Measurements from ENCODE around the gene RNF123.
"Not testable (repeated sequence)": the region's sequence is repeated elsewhere in the genome, so short reads cannot be mapped to it uniquely, and the experiment has no call there.

The RNF123 gene

DNA sequence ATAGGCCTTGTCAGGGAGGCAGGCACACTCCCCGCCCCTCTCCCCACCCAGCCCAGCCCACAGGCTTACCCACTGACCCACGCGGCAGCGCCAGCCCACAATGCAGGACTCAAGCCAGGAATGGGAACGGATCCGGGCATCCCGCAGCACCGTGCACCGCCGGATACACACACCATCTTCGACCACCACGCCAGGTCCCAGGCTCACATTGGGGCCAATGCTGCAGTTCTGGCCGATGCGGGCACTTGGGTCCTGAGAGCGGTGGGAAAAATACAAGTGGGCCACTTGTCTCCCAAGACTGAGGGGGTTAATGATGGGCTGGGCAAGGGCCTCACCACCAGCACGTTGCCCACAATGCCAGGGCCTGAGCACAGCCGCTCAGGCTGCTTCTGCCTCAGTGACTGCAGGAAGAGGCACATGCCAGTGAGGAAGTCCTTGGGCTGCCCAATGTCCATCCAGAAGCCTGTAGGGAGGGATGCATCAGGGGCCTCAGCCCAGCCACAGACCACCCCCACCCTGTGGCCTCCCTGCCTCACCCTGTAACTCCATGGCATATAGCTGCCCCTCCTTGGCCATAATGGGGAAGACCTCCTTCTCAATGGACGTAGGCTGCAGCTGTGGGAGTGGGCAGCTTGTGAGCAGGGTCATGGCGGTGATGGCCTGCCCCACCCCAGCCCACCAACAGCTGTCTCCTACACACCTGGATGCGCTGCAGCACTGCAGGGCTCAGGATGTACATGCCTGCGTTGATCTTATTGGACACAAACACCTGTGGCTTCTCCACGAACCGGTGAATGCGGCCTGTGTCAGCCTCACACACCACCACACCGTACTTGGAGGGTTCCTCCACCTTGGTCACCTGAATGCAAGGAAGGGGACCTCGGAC, 32.8 kb downstream of the RNF123 start:
- DNase-seq = no peak

DNA sequence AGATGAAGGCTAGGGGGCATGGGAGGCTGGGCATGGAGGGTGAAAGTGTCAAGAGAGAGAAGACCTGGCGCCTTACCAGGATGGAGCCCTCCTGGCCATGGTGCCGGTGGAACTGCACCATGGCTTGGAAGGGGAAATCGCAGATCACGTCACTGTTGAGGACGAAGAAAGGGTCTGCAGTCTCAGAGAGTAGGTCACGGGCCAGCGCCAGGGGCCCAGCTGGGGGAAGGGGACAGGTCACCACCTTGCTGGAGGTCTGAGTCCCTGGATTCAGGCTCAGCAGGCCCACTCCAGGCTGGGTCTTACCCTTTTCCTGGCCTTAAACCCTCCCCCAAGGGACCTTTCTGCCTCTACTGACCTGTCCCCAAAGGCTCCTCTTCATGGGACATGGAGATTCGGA, 33.5 kb downstream of the RNF123 start:
- no peak for DNase-seq

DNA sequence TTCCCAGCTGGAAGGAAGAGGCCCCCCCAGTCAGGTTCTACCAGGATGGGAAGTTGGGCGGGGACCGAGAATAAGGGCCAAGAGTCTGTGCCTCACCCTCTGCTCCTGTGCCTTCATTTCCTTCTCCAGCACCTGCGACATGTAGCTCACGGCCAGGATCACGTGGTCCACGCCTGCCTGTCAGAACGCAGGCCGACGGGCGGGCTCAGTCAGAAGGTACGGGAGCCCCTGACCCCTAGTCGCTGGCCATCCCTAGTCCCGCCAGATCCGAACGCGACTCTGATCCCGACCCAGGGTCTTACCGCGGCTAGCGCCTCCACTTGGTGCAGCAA, 33.9 kb downstream of the RNF123 start:
- peak; percentile 76 for DNase-seq

DNA sequence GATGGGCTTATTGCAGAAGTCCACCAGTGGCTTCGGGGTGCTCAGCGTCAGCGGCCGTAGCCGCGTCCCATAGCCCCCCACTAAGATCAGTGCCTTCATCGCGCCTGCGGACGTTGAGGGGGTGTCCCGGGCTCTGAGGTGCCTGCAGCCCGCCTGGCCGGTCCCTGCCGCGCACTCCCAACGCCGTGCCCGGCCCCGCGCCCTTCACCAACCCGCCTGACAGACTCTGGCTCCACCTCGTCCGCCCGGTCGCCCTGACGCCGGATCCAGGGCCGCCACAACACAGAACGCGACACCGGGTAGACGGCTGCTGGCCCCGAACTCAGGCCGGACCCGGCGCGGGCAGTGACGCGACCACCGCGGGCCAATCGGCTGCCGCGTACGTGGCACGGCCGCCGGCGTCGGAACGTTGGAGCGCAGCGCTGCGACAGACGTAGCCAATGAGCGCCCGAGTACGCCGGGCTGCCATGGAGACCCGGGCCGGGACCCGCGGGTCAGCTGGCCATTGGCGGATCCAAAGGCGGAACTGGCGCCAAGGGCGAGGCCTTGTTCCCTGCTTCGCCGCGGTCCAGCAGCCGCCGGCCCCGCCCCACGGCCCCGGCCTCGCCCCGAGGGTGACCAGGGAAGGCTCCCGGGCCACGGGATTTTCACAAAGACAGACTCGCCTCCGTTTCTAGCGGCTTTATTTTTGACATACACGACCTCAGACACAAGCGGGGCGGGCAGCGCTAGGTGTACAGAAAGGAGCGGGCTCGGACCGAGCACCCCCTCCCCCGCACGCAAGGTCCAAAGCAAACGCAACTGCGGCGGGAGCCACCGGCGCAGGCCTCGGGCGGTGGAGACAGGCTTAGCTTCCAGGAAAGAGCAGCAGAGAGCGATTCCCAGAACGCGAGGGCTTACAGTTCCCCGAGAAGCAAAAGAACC, 34.5 kb downstream of the RNF123 start, which contains the start of gene GMPPB:
Gene GMPPB (minus strand): TSS at position 324 of the 924 bp plus-strand sequence. CDS start 225 bp downstream, at position 99.
- DNase-seq = peak; percentile 98

DNA sequence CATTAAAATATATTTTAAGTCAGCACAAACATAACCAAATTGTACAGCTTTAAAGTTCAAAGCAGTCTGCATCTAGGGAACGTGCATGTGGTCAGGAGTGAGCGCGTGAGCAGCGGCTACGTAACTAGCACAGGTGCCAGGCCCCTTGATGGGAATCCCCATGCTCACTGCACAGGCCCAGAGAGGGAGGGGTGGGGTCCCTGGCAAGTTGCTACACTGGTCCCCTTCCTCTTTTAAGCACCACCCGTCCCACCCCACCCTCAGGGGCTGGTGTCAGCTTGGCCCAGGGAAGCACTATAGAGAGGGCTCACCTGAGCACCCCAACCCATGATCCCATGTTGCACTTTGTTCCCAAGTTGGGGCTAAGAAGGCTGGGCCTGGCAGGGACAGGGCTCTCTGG, 35.2 kb downstream of the RNF123 start:
- no peak for DNase-seq

DNA sequence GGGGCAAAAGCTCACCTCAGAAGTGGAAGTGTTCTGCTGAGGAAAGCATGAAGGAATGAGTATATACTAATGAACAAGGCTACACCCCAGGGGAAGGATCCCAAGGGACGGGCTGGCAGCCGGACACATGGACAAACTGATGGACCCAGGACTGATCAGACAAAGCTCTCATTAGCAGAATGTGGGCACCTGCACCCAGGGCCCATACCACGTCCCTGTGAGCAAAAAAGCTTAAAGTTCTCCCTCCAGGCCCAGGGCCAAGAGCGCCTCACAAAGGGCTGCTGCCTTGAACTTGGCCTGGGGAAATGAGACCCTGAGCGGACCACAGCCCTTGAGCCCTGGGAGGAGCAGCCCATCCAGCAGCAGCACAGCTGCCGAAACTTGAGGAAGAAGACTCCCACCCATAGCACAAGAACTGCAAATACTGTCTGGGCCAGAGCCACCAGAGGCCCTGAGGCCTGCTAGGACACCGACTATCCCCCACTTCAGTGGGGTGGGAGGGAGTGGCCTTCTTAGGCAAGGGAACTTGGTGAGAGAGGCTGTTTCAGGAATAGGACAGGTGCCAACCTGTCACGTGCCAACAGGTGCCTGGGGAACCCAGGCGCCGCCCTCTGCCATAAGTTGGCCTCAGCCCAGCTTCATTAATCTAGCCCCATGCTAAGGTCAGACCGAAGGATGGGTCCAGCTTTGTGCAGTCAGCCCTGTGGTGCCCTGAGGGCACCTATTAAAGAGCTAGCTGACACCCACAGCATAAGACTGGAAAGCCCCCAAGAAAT, 36.7 kb downstream of the RNF123 start:
- no peak for DNase-seq

DNA sequence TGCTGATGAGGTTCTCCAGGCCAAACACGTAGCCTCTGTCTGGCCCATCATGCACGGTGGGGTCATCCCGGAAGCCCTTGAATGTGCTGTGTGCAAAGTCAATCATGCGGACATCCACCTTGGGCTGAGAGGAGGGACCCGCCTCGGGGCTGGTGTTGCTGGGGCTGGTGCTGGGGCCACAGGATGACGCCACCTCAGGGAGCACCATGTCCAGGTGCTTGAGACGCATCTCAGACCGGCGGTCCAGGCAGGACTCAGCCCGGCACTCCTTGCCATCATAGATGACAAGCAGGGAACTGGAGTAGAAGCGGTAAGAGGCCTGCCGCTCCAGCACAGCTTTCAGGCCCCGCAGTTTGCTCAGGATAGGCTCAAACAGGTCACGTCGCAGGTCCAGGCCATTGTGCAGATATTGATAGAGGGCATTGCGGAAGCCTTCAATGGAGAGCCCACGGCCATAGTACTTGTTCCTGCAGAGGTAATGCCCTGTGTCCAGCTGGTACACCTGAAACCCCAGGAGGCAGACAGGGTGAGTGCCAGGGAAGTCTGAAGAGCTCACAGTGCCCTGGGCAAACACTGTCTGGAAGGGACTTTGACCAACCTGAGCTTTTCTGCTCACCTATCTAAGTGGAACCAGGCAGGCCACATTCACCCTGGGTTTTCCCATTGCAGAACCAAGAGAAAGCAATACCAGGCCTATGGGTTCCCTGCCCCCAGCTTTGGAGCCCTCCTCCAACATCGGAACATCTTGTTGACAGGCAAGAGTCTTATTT, 38.0 kb downstream of the RNF123 start:
- no peak for DNase-seq

DNA sequence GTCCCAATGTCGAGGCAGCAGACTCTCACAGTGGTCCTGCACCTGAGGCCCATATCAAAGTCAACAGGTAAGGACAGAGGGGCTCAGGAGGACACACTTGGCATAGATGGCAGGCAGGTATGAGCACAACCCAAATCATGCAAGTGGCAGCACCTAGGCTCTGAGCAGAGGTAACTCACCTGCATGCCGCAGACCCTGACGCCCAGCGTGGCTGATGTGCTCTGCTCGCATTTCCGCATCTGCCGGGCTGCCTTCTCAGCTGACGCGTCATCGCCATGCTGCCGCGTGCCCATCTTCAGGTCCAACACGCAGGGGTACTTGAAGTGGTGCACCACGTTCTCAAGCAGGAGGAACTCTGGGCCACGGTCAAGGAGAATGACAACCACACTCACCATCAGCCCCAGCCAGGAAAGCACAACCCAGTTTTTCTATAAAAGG, 38.6 kb downstream of the RNF123 start:
- DNase-seq = no peak

DNA sequence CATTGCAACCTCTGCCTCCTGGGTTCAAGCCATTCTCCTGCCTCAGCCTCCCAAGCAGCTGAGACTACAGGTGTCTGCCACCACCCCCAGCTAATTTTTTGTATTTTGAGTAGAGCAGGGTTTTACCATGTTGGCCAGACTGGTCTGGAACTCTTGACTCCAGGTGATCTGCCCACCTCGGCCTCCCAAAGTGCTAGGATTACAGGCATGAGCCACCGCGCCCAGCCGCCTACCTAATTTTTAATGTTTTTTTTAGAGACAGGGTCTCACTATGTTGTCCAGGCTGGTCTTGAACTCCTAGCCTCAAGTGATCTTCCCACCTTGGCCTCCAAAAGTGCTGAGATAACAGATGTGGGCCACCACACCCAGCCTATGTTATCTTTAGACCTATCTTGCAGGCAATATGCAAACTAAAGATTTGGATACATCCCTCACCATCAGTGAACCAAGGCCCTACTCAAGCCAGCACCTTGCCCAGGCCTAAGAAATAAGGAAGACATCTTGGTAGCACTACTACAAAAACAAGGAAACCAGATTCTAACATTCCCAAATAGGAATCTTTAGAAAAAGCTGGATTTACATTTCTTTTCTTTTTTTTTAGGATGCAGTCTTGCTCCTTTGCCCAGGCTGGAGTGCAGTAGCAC, 40.7 kb downstream of the RNF123 start:
- DNase-seq = no peak

DNA sequence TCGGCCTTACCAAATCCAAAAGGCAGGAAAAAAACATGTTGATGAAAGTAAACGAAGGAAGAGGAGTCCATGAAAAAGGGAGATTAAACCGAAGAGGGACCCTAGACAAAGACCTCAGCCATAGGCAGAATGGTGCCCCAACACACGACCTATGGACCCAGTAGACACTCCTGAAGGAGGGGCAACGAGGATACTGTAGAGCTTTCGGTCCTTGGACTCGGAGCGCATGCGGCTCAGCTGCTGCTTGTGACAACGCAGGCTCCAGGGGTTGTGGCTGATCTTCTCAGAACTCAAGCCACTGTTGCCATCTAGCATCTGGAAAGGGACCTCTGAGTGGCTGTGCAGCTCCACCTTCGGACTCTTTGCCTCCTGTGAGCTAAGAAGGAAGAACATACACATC, 43.2 kb downstream of the RNF123 start:
- DNase-seq = no peak

DNA sequence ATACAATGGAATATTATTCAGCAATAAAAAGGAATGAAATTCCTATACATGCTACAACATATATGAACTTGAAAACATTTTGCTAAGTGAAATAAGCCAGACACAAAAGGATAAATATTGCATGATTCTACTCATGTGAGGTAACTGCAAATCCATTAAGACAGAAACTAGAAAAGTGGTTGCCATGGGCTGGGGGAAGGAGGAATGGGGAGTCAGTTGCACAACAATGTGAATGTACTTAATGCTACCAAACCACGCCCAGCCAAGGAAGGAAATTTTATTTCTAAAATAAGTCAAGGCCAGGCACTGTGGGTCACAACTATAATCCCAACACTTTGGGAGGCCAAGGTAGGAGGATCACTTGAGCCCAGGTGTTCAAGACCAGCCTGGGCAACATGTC, 44.2 kb downstream of the RNF123 start:
- DNase-seq = no peak

DNA sequence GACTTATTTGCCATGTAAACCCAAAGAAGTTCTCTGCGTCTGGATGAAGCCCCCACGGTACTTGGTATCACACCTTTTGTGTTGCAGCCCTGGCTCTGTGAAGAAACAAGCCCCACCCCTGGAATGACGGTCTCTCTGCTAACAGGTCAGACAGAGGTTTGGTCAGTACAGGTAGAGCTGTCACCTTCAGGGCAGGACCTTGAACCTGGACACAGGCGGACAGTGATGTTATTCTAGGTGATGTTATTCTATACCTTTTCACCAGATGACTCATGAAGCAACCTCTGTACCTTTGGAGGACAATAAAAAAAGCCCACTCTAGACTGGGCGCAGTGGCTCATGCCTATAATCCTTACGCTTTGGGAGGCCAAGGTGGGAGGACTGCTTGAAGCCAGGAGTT, 45.4 kb downstream of the RNF123 start:
- no peak for DNase-seq

DNA sequence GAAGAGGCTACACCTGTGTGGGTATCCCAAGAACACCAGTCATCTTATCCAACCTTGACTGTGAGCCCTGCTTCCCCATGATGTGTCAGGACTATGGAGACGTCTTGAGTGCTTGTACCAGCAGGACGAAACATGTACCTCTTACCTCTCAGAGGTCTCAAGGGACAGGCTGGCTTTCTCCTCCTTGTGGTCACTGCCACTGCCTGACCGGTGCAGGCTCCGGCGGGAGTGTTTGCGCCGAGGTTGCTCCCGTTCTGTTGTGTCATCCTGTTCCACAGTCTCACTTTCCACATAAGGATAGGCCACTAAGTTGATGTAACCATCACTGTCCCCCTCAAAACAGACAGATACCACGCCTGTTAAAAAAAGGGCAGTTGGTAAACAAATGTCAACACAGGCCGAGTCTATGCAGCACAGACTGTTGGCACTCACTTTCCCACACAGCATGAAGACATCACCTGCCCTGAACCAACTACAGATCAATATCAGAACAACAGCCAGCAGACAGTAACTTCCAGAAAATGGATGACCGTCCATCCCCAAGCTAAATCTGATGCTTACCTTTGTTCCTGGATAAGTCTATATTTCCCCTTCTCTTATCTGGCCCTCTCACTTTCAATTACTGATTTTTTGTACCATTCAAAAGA, 48.8 kb downstream of the RNF123 start:
- no peak for DNase-seq

DNA sequence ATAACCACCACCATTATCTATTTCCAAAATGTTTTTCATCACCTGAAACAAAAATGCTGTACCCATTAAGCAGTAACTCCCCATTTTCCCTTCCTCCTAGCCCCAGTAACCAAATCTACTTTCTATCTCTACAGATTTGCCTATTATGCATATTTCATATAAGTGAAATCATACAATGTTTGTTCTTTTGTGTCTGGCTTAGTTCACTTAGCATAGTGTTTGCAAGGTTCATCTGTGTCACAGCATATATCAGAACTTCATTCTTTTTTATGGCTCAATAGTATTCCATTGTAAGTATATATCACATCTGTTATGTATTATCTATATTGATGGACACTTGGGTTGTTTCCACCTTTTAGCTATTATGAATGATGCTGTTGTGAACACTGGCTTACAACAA, 51.1 kb downstream of the RNF123 start:
- DNase-seq = no peak

DNA sequence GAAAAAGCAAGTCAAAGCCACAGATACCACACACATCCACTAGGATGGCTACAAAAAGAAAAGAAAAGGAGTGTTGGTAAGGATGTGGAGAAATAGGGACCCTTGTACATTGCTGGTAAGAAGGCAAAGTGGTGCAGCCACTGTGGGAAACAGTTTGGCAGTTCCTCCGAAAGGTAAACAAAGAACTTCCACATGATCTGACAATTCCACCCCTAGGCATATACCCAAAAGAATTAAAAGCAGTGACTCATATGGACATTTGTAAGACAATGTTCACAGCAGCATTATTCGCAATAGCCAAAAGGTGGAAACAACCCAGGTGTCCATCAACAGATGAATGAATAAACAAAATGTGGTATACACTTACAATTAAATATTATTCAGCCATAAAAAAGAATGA, 56.6 kb downstream of the RNF123 start:
- DNase-seq = no peak

DNA sequence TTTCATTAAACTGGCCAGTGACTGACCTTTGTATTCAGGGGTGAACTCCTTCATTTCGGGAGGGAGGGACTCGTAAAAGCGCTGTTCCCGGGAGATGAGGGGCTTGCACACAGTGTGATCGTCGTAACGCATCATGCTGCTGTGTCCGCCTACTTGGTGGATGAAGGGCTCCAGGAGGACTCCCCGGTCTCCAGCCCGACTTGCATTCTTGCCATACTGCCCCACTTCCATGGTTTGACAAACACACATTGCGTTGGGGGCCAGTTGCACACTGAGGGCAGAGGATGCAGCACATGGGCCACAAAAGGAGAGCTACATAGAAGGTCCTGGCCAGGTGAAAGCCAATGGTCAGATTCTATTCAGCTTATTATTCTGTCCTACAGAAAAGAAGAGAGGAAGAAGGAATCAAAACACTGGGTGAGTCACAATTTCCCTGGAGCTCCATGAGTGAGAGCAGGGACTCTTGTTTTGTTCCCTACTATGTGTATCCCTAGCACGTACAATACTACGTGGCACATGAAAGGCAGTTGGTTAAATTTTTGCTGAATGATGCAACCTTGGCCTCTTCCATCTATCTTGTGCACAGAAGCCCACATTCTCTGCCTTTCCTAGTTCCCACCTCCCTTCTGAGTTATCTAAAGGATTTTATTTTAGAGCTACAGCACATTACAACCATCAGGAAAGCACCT, 58.6 kb downstream of the RNF123 start:
- DNase-seq = no peak

DNA sequence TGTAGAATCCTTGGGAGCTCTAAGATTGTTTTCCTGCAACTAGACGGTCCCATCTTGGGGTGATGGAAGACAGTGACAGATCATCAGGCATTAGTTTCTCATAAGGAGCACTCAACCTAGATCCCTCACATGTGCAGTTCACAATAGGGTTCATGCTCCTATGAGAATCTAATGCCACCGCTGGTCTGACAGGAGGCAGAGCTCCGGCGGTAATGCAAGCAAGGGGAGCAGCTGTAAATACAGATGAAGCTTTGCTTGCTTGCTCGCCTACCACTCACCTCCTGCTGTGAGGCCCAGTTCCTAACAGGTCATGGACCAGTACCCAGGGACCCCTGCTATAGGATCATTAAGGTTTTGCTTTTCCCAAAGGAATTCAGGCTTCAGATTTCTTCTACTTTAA, 59.5 kb downstream of the RNF123 start:
- DNase-seq = not testable (repeated sequence)

DNA sequence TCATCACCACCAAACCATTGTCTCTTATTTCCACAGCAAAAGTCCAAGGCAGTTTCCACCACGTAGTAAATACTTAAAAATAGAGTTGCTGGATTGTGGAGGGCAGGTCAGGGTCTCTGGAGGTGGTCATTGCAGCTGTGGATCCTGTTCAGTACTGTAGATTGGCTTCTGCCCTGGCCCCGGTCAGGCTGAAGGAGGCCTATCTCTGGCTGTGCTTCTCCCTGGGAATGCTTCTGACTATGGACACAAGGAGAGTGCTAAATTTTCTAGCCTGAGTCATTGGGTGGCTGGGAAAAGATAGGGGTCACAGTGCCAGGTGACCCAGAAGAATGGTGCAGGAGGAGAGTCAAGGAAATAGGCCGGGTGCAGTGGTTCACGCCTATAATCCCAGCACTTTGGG, 60.7 kb downstream of the RNF123 start:
- no peak for DNase-seq

DNA sequence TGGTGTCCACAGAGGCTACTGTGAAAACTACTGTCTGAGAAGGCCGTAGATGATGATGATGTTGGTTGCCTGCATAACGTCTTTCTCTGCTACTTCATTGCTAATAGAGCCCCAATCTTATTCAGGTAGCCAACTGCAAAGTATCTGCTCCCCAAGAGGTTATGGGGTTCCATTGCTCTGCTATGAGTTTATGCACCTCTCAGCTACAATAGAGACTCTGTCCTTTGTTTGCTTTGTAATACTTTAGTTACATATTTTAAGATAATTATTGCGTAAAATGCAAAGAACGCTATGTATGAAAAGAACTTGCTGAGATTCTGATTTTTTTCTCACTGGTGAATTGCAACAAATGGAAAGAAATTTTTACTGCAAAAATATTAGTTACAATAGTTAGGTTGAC, 62.1 kb downstream of the RNF123 start:
- no peak for DNase-seq

DNA sequence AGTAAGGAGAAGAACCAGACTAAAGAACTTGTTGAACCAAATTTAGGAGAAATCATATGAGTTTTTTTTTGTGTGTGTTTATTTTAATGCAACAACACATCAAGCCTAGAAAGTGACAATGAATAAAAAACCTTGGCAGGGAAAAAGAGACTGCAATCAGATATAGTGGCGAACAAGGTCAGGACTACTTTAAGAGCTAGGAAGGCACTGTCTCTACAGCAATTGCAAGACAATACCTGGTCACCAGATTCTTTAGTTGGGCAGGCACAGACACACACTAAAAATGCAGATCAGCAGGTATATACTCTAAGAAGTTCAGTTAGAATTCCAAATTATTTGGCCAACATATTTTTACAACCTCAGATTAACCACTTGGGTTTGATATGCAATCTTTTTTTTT, 65.2 kb downstream of the RNF123 start:
- DNase-seq = no peak

DNA sequence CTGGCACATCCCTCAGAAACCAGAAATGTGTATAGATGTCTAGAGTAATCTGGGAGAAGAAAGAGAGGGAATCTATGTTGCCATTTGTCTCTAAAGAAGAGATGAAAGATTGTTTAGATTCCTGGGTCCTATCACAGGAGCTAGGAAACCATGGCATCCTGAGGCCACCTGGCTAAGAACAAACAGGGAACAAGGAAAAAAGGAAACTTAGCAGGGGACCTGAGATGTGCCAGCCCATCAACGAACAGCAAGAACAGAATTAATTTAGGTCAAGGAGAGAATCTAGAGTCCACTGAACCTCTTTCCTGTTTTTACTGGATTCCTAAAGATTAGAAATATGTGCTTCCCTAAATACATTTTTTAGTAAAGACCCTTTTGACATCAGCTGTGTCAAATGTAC, 66.7 kb downstream of the RNF123 start:
- DNase-seq = no peak
